ENCODE data around the gene GPBP1. TPM values are rescaled to one million over a fixed set of nuclear protein-coding genes. Genes with fewer than 3 reads are reported as not detected.

Gene GPBP1
- polyA plus RNA-seq, 1 of the 3 experiments (the other 2 are of a cell fraction), result 11.4 TPM

GRCh38 chr5:57302643-57303042, 128.8 kb downstream of the GPBP1 start:
- ChIA-PET CTCF (interaction anchor here (1.5 to 2.2 kb wide), 3 partner anchors 196 to 1158 kb away, joined by 4 to 14 read pairs (median 11); no protein-coding TSS in a partner anchor), POLR2A (no interaction called here)
- Histone ChIP-seq H3F3A (replicated peaks; ENCODE audit: insufficient read depth) (no peaks in the 10 kb centered on the region), H3K36me3 (replicated peaks in 1 of 2; ENCODE audit: control insufficient read depth in 1 of 2, insufficient read depth in 2 of 2, low read length in 1 of 2) (no peaks in the 10 kb centered on the region), H3K4me2 (no peak overlapping the region), H3K9ac (no peak overlapping the region), H3K4me3 (ENCODE audit: low read depth in 2 of 2, low read length in 1 of 2) (no peak overlapping the region), H3K27me3 (ENCODE audit: insufficient read depth) (no peaks in the 10 kb centered on the region), H3K27ac (ENCODE audit: low read depth in 2 of 2, low read length in 1 of 2) (no peak overlapping the region), H3K9me3 (0 out of 2 replicates have a peak, but pooled peaks cover 5% of the 10 kb centered on the region), H3K4me1 (ENCODE audit: control insufficient read depth in 1 of 2, insufficient read depth in 2 of 2, low read depth in 1 of 2, low read length in 1 of 2) (peaks cover 0 to 5% of the 10 kb centered on the region in 2 experiments; a peak in 3 of 4 replicates), H2AFZ (ENCODE audit: low read depth) (no peak overlapping the region), H3K9me2 (no peaks in the 10 kb centered on the region), H4K20me1 (ENCODE audit: insufficient read depth) (no peaks in the 10 kb centered on the region), H3K79me2 (ENCODE audit: insufficient read depth) (no peaks in the 10 kb centered on the region)
- DNase-seq, result no peak
- TF ChIP-seq SIN3A (IDR thresholded peaks at IDR 0.05; ENCODE audit: borderline replicate concordance, low read depth, low read length) (no peak), TAF1 (IDR thresholded peaks at IDR 0.05; ENCODE audit: borderline replicate concordance, low read depth, low read length) (no peak), EZH2phosphoT487 (IDR thresholded peaks at IDR 0.05; ENCODE audit: borderline replicate concordance, low read depth) (no peak), IRF3 (IDR thresholded peaks at IDR 0.05; ENCODE audit: low read depth, low read length) (no peak), RCOR1 (IDR thresholded peaks at IDR 0.05; ENCODE audit: low read length) (no peak), RFX5 (IDR thresholded peaks at IDR 0.05; ENCODE audit: low read length) (no peak), EP300 (IDR thresholded peaks at IDR 0.05; ENCODE audit: borderline replicate concordance in 1 of 2, low read depth in 1 of 2, low read length in 1 of 2) (no peak), NFIC (IDR thresholded peaks at IDR 0.05; ENCODE audit: borderline replicate concordance) (no peak), MEF2A (IDR thresholded peaks at IDR 0.05; ENCODE audit: borderline replicate concordance, low read depth) (no peak), CTCF (IDR thresholded peaks at IDR 0.05) (no peak), SMC3 (IDR thresholded peaks at IDR 0.05; ENCODE audit: low read depth, low read length) (no peak)
- TF ChIP-seq, protein P1, sequence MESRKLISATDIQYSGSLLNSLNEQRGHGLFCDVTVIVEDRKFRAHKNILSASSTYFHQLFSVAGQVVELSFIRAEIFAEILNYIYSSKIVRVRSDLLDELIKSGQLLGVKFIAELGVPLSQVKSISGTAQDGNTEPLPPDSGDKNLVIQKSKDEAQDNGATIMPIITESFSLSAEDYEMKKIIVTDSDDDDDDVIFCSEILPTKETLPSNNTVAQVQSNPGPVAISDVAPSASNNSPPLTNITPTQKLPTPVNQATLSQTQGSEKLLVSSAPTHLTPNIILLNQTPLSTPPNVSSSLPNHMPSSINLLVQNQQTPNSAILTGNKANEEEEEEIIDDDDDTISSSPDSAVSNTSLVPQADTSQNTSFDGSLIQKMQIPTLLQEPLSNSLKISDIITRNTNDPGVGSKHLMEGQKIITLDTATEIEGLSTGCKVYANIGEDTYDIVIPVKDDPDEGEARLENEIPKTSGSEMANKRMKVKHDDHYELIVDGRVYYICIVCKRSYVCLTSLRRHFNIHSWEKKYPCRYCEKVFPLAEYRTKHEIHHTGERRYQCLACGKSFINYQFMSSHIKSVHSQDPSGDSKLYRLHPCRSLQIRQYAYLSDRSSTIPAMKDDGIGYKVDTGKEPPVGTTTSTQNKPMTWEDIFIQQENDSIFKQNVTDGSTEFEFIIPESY (IDR thresholded peaks at IDR 0.05; ENCODE audit: borderline replicate concordance, low read depth), result no peak
- TF ChIP-seq, protein P2, sequence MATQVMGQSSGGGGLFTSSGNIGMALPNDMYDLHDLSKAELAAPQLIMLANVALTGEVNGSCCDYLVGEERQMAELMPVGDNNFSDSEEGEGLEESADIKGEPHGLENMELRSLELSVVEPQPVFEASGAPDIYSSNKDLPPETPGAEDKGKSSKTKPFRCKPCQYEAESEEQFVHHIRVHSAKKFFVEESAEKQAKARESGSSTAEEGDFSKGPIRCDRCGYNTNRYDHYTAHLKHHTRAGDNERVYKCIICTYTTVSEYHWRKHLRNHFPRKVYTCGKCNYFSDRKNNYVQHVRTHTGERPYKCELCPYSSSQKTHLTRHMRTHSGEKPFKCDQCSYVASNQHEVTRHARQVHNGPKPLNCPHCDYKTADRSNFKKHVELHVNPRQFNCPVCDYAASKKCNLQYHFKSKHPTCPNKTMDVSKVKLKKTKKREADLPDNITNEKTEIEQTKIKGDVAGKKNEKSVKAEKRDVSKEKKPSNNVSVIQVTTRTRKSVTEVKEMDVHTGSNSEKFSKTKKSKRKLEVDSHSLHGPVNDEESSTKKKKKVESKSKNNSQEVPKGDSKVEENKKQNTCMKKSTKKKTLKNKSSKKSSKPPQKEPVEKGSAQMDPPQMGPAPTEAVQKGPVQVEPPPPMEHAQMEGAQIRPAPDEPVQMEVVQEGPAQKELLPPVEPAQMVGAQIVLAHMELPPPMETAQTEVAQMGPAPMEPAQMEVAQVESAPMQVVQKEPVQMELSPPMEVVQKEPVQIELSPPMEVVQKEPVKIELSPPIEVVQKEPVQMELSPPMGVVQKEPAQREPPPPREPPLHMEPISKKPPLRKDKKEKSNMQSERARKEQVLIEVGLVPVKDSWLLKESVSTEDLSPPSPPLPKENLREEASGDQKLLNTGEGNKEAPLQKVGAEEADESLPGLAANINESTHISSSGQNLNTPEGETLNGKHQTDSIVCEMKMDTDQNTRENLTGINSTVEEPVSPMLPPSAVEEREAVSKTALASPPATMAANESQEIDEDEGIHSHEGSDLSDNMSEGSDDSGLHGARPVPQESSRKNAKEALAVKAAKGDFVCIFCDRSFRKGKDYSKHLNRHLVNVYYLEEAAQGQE (IDR thresholded peaks at IDR 0.05; ENCODE audit: low read depth, low read length), result no peak
- TF ChIP-seq, protein P3, sequence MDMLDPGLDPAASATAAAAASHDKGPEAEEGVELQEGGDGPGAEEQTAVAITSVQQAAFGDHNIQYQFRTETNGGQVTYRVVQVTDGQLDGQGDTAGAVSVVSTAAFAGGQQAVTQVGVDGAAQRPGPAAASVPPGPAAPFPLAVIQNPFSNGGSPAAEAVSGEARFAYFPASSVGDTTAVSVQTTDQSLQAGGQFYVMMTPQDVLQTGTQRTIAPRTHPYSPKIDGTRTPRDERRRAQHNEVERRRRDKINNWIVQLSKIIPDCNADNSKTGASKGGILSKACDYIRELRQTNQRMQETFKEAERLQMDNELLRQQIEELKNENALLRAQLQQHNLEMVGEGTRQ (IDR thresholded peaks at IDR 0.05; ENCODE audit: borderline replicate concordance, low read depth, low read length), result no peak
